Thyroid gland (tissue), 4 donors: ENCODE measurements around the gene SASH1. TPM values are rescaled to one million over a fixed set of nuclear protein-coding genes. Genes with fewer than 3 reads are reported as not detected.

Source experiments
- DNase-seq, 2 donors: peaks; one replicate each; pipeline ENCODE4 v3.0.0-alpha.2; 2019
- H3K27ac ChIP-seq, 3 donors: fragments of 200-600 bp; sonication (generic); 1 replicate in 2 of 3; 2 replicates in 1 of 3; pipeline ENCODE4 v1.5.1; 2016 to 2019; ENCODE audit warnings: mild to moderate bottlenecking in 1 of 3, moderate library complexity in 1 of 3
- H3K27me3 ChIP-seq: fragments of 200-600 bp; sonication (generic); one replicate; pipeline ENCODE4 v1.5.1; 2019
- H3K36me3 ChIP-seq, 2 donors: fragments of 200-600 bp; sonication (generic); one replicate each; pipeline ENCODE4 v1.5.1; 2016 to 2019
- H3K4me1 ChIP-seq, 2 donors: fragments of 200-600 bp; sonication (generic); one replicate each; pipeline ENCODE4 v1.5.1; 2017 to 2019
- H3K4me3 ChIP-seq, 3 donors: fragments of 200-600 bp; sonication (generic); replicated peaks in 1 of 3; 1 replicate in 2 of 3; 2 replicates in 1 of 3; pipeline ENCODE4 v1.5.1; 2016; ENCODE audit warnings: mild to moderate bottlenecking in 1 of 3
- H3K9me3 ChIP-seq: fragments of 200-600 bp; sonication (generic); one replicate; pipeline ENCODE4 v1.5.1; 2017
- CTCF ChIP-seq, 6 experiments: fragments of 200-600 bp in 3 of 6; fragments of 450-650 bp in 3 of 6; sonication (generic) in 3 of 6; IDR thresholded peaks; one replicate each; pipeline ENCODE4 v1.5.1; 2016 to 2019; ENCODE audit warnings: antibody characterized with exemption in 6 of 6, mild to moderate bottlenecking in 2 of 6, inconsistent platforms in 1 of 6, moderate library complexity in 1 of 6
- POLR2A ChIP-seq, 2 donors: fragments of 450-650 bp; IDR thresholded peaks; one replicate each; pipeline ENCODE4 v1.6.1; 2017; ENCODE audit warnings: antibody characterized with exemption in 2 of 2, mild to moderate bottlenecking in 2 of 2, moderate library complexity in 1 of 2
- WGBS, 2 donors: methylation state at CpG; one replicate each; pipeline ENCODE4 v1.1.5; 2017; 5-methylcytosine and 5-hydroxymethylcytosine counted together
- intact Hi-C: fragments of 100-400 bp; cut with DNase I; formaldehyde crosslinking; loops from one replicate; pipeline ENCODE4 v1.15.1; 2023
- total RNA-seq, 4 donors: library from RNA; depleted of rRNA; stranded (reverse); fragments of >200 nt; gene quantifications; one replicate each; pipeline ENCODE4 v1.2.3, GENCODE V29; 2016

Gene SASH1
- total RNA-seq, 4 donors from 2014 or later, result 154 to 235 (median 190) TPM

GRCh38 chr6:148533309-148534107 is 190.9 kb downstream of the SASH1 start:
- H3K27ac ChIP-seq, result no peak overlapping the region
- H3K4me1 ChIP-seq, result peaks cover 0 to 5% of the 10 kb centered on the region in 2 donors
- DNase-seq, result no peak
- 95% methylated on average over 22 to 24 of the region's 24 CpGs for WGBS, 2 donors
- H3K4me3 ChIP-seq, result no peak overlapping the region
- peaks cover 72 to 74% of the 10 kb centered on the region in 2 donors for H3K36me3 ChIP-seq
- no peaks in the 10 kb centered on the region for H3K9me3 ChIP-seq
- H3K27me3 ChIP-seq, result no peaks in the 10 kb centered on the region
- intact Hi-C loops, result no loop called here
- TF ChIP-seq POLR2A (IDR thresholded peaks at IDR 0.05), result no peak
- TF ChIP-seq CTCF (IDR thresholded peaks at IDR 0.05), result no peak

GRCh38 chr6:148534871-148535270 is 192.2 kb downstream of the SASH1 start:
- intact Hi-C loops, result no loop called here
- H3K27me3 ChIP-seq, result no peaks in the 10 kb centered on the region
- no peaks in the 10 kb centered on the region for H3K9me3 ChIP-seq
- H3K27ac ChIP-seq, result no peak overlapping the region
- H3K36me3 ChIP-seq, result peaks cover 77 to 84% of the 10 kb centered on the region in 2 donors
- TF ChIP-seq CTCF (IDR thresholded peaks at IDR 0.05), result no peak
- no peak for TF ChIP-seq POLR2A (IDR thresholded peaks at IDR 0.05)
- no peak for DNase-seq
- 96 to 97% methylated on average over 6 of the region's 6 CpGs for WGBS, 2 donors
- no peak overlapping the region for H3K4me3 ChIP-seq
- peaks cover 0 to 5% of the 10 kb centered on the region in 2 donors for H3K4me1 ChIP-seq

GRCh38 chr6:148535381-148535780 is 192.7 kb downstream of the SASH1 start:
- no peak overlapping the region for H3K4me3 ChIP-seq
- H3K9me3 ChIP-seq, result no peaks in the 10 kb centered on the region
- TF ChIP-seq POLR2A (IDR thresholded peaks at IDR 0.05) (no peak), CTCF (IDR thresholded peaks at IDR 0.05) (no peak)
- DNase-seq, result no peak
- no peaks in the 10 kb centered on the region for H3K27me3 ChIP-seq
- intact Hi-C loops, result no loop called here
- H3K36me3 ChIP-seq, result peaks cover 82 to 89% of the 10 kb centered on the region in 2 donors
- H3K27ac ChIP-seq, result no peak overlapping the region
- WGBS, 2 donors, result 91 to 95% methylated on average over 7 of the region's 7 CpGs
- H3K4me1 ChIP-seq, result peaks cover 0 to 5% of the 10 kb centered on the region in 2 donors

GRCh38 chr6:148535976-148536375 is 193.3 kb downstream of the SASH1 start:
- H3K4me1 ChIP-seq, result peaks cover 0 to 5% of the 10 kb centered on the region in 2 donors
- no peaks in the 10 kb centered on the region for H3K27me3 ChIP-seq
- TF ChIP-seq POLR2A (IDR thresholded peaks at IDR 0.05) (no peak), CTCF (IDR thresholded peaks at IDR 0.05) (no peak)
- WGBS, 2 donors, result 90 to 91% methylated on average over 3 of the region's 3 CpGs
- H3K9me3 ChIP-seq, result no peaks in the 10 kb centered on the region
- no peak for DNase-seq
- intact Hi-C loops, result no loop called here
- no peak overlapping the region for H3K27ac ChIP-seq
- H3K36me3 ChIP-seq, result peaks cover 88 to 95% of the 10 kb centered on the region in 2 donors
- H3K4me3 ChIP-seq, result no peak overlapping the region
